ENCODE results near the gene TXNL4B.

- TF ChIP-seq, protein P1, sequence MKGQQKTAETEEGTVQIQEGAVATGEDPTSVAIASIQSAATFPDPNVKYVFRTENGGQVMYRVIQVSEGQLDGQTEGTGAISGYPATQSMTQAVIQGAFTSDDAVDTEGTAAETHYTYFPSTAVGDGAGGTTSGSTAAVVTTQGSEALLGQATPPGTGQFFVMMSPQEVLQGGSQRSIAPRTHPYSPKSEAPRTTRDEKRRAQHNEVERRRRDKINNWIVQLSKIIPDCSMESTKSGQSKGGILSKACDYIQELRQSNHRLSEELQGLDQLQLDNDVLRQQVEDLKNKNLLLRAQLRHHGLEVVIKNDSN (CRISPR knock-in tag; IDR thresholded peaks at IDR 0.05) = no peak
- TF ChIP-seq EMX1 (CRISPR knock-in tag; IDR thresholded peaks at IDR 0.05) (no peak), SP1 (CRISPR knock-in tag; conservative IDR thresholded peaks at IDR 0.05) (no peak), CTCF (IDR thresholded peaks at IDR 0.05) (peak; percentile 48), MXD4 (CRISPR knock-in tag; IDR thresholded peaks at IDR 0.05; ENCODE audit: borderline replicate concordance) (no peak), FOXK1 (CRISPR knock-in tag; IDR thresholded peaks at IDR 0.05) (no peak), TCF7 (CRISPR knock-in tag; IDR thresholded peaks at IDR 0.05; ENCODE audit: low read depth) (no peak), ESRRA (CRISPR knock-in tag; IDR thresholded peaks at IDR 0.05; ENCODE audit: borderline replicate concordance) (no peak)
These were observed 6.0 kb upstream of the TXNL4B start for GRCh38 chr16:72099377-72099818.

Measured in WTC11 (cell line).